HepG2 (cell line): ENCODE results near the gene E2F1. TPM values are rescaled to one million over a fixed set of nuclear protein-coding genes. Genes with fewer than 3 reads are reported as not detected.

Source experiments
- ASH2L ChIP-seq: fragments of 300-600, 200-600 bp; sonication (generic); IDR thresholded peaks from 2 replicates; pipeline ENCODE4 v1.7.0; 2017; ENCODE audit warnings: low read depth, mild to moderate bottlenecking, moderate library complexity, mixed read lengths, low read length; ENCODE audit not compliant: insufficient read length
- ATF7 ChIP-seq, 2 experiments: fragments of 450-650 bp in 1 of 2; sonication (generic) in 1 of 2; formaldehyde crosslinking in 1 of 2; IDR thresholded peaks; 2 replicates each; pipeline versions ENCODE4 v1.4.0 to v1.6.1; 2016 to 2020; ENCODE audit warnings: antibody characterized with exemption in 1 of 2, mild to moderate bottlenecking in 1 of 2, missing genetic modification reagents in 1 of 2
- HNF1A ChIP-seq, 2 experiments: sonication (generic) in 1 of 2; formaldehyde crosslinking in 1 of 2; IDR thresholded peaks; 2 replicates each; pipeline versions ENCODE4 v1.4.0 to v1.6.1; 2016 to 2020; ENCODE audit warnings: borderline replicate concordance in 1 of 2, low read depth in 1 of 2, mild to moderate bottlenecking in 1 of 2, missing genetic modification reagents in 1 of 2
- HNRNPH1 ChIP-seq: fragments of 200-400 bp; formaldehyde crosslinking; optimal IDR thresholded peaks from 2 replicates; pipeline ENCODE3; 2017; ENCODE audit warnings: mild to moderate bottlenecking, low read depth, low read length
- KDM6A ChIP-seq: IDR thresholded peaks from 2 replicates; pipeline ENCODE4 v1.6.1; 2016; ENCODE audit warnings: low read depth
- NFYC ChIP-seq: IDR thresholded peaks from 2 replicates; pipeline ENCODE4 v1.6.1; 2016; ENCODE audit warnings: missing genetic modification reagents, missing compliant biosample characterization
- SP4 ChIP-seq: sonication (generic); formaldehyde crosslinking; IDR thresholded peaks from 2 replicates; pipeline ENCODE4 v1.8.1; 2023; ENCODE audit warnings: mild to moderate bottlenecking, missing genetic modification reagents
- YEATS2 ChIP-seq: sonication (generic); formaldehyde crosslinking; IDR thresholded peaks from 2 replicates; pipeline ENCODE4 v1.4.0; 2020; ENCODE audit warnings: missing genetic modification reagents, borderline replicate concordance
- ZBTB38 ChIP-seq: sonication (generic); formaldehyde crosslinking; IDR thresholded peaks from 2 replicates; pipeline ENCODE4 v1.5.1; 2020; ENCODE audit warnings: mild to moderate bottlenecking, missing genetic modification reagents
- ZNF124 ChIP-seq: sonication (generic); formaldehyde crosslinking; IDR thresholded peaks from 2 replicates; pipeline ENCODE4 v1.4.0; 2020; ENCODE audit warnings: missing genetic modification reagents
- ZNF256 ChIP-seq: sonication (generic); formaldehyde crosslinking; conservative IDR thresholded peaks from 2 replicates; pipeline ENCODE4 v1.4.0; 2020; ENCODE audit warnings: missing genetic modification reagents
- ZNF317 ChIP-seq: sonication (generic); formaldehyde crosslinking; IDR thresholded peaks from 2 replicates; pipeline ENCODE4 v1.5.0; 2020; ENCODE audit warnings: mild to moderate bottlenecking, missing genetic modification reagents
- ZNF563 ChIP-seq: sonication (generic); formaldehyde crosslinking; IDR thresholded peaks from 2 replicates; pipeline ENCODE4 v1.8.0; 2022; ENCODE audit warnings: mild to moderate bottlenecking, moderate library complexity, missing genetic modification reagents
- ZNF597 ChIP-seq: sonication (generic); formaldehyde crosslinking; IDR thresholded peaks from 2 replicates; pipeline ENCODE4 v1.5.0; 2020; ENCODE audit warnings: missing genetic modification reagents
- ZNF713 ChIP-seq: sonication (generic); formaldehyde crosslinking; IDR thresholded peaks from 2 replicates; pipeline ENCODE4 v1.4.0; 2020; ENCODE audit warnings: mild to moderate bottlenecking, missing genetic modification reagents
- polyA plus RNA-seq, 8 experiments: library from polyadenylated mRNA; depleted of rRNA in 3 of 8; stranded (reverse) in 7 of 8; unstranded in 1 of 8; fragments of >200 nt; fragmentation: Illumina TruSeq in 4 of 8; extraction: Trizol in 4 of 8; gene quantifications; 2 replicates each; pipeline versions ENCODE4 v1.2.1 to v1.2.3, GENCODE V29; 2011 to 2016; ENCODE audit warnings: low read depth in 4 of 8, missing spikeins in 1 of 8, mixed read lengths in 1 of 8; ENCODE audit not compliant: insufficient read depth in 1 of 8
- total RNA-seq, 5 experiments: library from RNA; depleted of rRNA; stranded (reverse); fragments of >200 nt; fragmentation: Illumina TruSeq; extraction: Trizol; gene quantifications; 2 replicates each; pipeline ENCODE4 v1.2.3, GENCODE V29; 2016; ENCODE audit warnings: low read depth in 1 of 5
- TF ChIP-seq, protein P1 (sequence below): IDR thresholded peaks from 2 replicates; pipeline ENCODE4 v1.6.1; 2016; ENCODE audit warnings: missing compliant biosample characterization, missing genetic modification reagents, borderline replicate concordance
- TF ChIP-seq, protein P2 (sequence below): sonication (generic); formaldehyde crosslinking; IDR thresholded peaks from 2 replicates; pipeline ENCODE4 v1.8.0; 2022; ENCODE audit warnings: mild to moderate bottlenecking, missing genetic modification reagents, moderate library complexity
- TF ChIP-seq, protein P3 (sequence below): sonication (generic); formaldehyde crosslinking; IDR thresholded peaks from 2 replicates; pipeline ENCODE4 v1.4.0; 2020; ENCODE audit warnings: mild to moderate bottlenecking, missing genetic modification reagents

E2F1 gene
- total and polyA plus RNA-seq, 2 of the 13 experiments (the other 11 are each of a cell fraction or from before 2014, with no cell fraction given) = 25.5 to 39.4 TPM

- TF ChIP-seq HNF1A (IDR thresholded peaks at IDR 0.05; ENCODE audit: low read depth) (no peak), HNF1A (CRISPR knock-in tag; IDR thresholded peaks at IDR 0.05; ENCODE audit: borderline replicate concordance) (no peak), ASH2L (peak; percentile 53), ZNF256 (CRISPR knock-in tag) (no peak; the same call in 1 of the 2 replicates), ZBTB38 (no peak), ZNF563 (CRISPR knock-in tag) (no peak), ZNF713 (no peak), ZNF317 (CRISPR knock-in tag) (no peak), HNRNPH1 (peak; percentile 53), ATF7 (IDR thresholded peaks at IDR 0.05) (no peak), ATF7 (CRISPR knock-in tag; IDR thresholded peaks at IDR 0.05) (no peak), KDM6A (CRISPR knock-in tag) (no peak), NFYC (CRISPR knock-in tag) (no peak), ZNF124 (CRISPR knock-in tag) (peak; percentile 80), SP4 (CRISPR knock-in tag) (peak; percentile 46), YEATS2 (CRISPR knock-in tag) (0 out of 2 replicates have a peak, but pooled peaks have one; percentile 16), ZNF597 (CRISPR knock-in tag) (no peak)
- TF ChIP-seq, protein P1, sequence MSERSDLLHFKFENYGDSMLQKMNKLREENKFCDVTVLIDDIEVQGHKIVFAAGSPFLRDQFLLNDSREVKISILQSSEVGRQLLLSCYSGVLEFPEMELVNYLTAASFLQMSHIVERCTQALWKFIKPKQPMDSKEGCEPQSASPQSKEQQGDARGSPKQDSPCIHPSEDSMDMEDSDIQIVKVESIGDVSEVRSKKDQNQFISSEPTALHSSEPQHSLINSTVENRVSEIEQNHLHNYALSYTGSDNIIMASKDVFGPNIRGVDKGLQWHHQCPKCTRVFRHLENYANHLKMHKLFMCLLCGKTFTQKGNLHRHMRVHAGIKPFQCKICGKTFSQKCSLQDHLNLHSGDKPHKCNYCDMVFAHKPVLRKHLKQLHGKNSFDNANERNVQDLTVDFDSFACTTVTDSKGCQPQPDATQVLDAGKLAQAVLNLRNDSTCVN (CRISPR knock-in tag) = no peak
- TF ChIP-seq, protein P2, sequence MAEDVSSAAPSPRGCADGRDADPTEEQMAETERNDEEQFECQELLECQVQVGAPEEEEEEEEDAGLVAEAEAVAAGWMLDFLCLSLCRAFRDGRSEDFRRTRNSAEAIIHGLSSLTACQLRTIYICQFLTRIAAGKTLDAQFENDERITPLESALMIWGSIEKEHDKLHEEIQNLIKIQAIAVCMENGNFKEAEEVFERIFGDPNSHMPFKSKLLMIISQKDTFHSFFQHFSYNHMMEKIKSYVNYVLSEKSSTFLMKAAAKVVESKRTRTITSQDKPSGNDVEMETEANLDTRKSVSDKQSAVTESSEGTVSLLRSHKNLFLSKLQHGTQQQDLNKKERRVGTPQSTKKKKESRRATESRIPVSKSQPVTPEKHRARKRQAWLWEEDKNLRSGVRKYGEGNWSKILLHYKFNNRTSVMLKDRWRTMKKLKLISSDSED (CRISPR knock-in tag) = no peak
- TF ChIP-seq, protein P3, sequence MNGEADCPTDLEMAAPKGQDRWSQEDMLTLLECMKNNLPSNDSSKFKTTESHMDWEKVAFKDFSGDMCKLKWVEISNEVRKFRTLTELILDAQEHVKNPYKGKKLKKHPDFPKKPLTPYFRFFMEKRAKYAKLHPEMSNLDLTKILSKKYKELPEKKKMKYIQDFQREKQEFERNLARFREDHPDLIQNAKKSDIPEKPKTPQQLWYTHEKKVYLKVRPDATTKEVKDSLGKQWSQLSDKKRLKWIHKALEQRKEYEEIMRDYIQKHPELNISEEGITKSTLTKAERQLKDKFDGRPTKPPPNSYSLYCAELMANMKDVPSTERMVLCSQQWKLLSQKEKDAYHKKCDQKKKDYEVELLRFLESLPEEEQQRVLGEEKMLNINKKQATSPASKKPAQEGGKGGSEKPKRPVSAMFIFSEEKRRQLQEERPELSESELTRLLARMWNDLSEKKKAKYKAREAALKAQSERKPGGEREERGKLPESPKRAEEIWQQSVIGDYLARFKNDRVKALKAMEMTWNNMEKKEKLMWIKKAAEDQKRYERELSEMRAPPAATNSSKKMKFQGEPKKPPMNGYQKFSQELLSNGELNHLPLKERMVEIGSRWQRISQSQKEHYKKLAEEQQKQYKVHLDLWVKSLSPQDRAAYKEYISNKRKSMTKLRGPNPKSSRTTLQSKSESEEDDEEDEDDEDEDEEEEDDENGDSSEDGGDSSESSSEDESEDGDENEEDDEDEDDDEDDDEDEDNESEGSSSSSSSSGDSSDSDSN (CRISPR knock-in tag) = no peak; the same call in 1 of the 2 replicates
These were observed 32.8 kb downstream of the E2F1 start (continued) for GRCh38 chr20:33653218-33653899.
